ENCODE data around the gene TGM2.

TGM2 gene

DNA sequence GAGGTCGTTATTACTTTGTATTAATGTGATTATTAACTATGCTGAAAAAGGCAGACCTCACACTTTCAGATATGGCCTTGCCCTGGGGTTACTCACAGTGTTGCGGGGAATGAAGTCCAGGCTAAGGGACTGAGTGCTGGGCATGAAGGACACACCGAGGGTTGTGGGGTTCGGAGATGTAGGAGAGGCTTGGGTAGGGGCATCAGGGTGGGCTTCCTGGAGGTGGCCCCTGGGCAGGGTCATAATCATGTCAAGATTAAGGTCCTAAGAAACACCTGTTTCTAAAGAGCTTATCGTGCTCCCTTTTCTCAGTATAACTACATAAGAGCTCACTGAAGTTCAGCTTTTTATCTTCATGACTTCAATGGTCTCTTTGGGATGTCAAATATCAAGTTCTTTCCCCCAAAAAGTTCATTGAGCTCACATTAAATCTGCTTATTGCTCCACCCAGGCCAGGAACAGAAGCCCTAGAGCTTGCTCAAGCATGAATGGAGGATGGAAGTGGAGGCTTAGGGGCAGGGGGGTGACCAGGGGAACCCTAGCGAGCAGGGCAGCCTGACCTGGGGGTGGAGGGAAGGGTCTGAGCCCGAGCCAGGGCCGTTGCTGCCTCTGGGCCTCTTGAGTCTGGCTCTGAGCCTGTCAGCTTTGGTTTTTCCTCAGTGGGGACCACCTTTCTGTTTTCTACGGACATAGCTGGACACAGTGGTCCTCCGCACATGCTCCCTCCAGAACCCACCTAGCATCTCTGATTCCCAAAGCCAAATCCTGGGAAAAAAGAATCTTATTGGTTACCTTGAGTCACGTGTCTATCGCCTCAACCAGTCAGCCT, 37.3 kb upstream of the TGM2 start:
- Histone ChIP-seq H3K36me3 (ENCODE audit: insufficient read depth, low read length) (no peaks in the 10 kb centered on the region), H3K4me3 (no peak overlapping the region), H3K9ac (ENCODE audit: insufficient read length) (no peak overlapping the region), H3K9me3 (ENCODE audit: low read depth, low read length) (no peaks in the 10 kb centered on the region), H3K27ac (no peak overlapping the region)
- no peak for DNase-seq (ENCODE audit: low read depth, low spot score)
- TF ChIP-seq POLR2AphosphoS5 (IDR thresholded peaks at IDR 0.05; ENCODE audit: borderline replicate concordance, low read depth, low read length), result no peak
- TF ChIP-seq EZH2 (IDR thresholded peaks at IDR 0.05), result no peak
- TF ChIP-seq FOXP2 (optimal IDR thresholded peaks at IDR 0.05; ENCODE audit: control extremely low read depth, extremely low read length, insufficient read depth), result no peak

DNA sequence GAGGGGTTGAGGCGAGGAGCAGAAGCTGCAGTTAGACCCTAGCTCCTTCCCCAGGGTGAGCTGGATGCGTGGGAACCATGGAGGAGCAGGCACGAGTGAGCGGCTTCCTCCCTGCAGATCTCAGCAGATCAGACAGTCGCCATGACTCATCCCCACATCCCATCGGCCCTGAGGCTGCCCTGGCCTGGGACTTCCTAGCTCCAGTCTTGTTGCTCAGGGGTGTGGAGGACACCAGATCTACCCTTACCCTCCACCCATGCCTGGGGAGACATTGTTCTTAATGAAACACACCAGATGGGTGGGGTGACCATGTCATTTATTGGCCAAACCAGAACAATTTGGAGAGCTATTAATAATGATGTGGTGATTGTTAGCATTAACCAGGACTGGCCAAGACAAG, 36.3 kb upstream of the TGM2 start:
- no peaks in the 10 kb centered on the region for H3K9me3 ChIP-seq (ENCODE audit: low read depth, low read length)
- DNase-seq (ENCODE audit: low read depth, low spot score), result no peak
- no peak overlapping the region for H3K27ac ChIP-seq
- TF ChIP-seq EZH2 (IDR thresholded peaks at IDR 0.05) (no peak), FOXP2 (optimal IDR thresholded peaks at IDR 0.05; ENCODE audit: control extremely low read depth, extremely low read length, insufficient read depth) (no peak), POLR2AphosphoS5 (IDR thresholded peaks at IDR 0.05; ENCODE audit: borderline replicate concordance, low read depth, low read length) (no peak)
- H3K9ac ChIP-seq (ENCODE audit: insufficient read length), result no peak overlapping the region
- no peak overlapping the region for H3K4me3 ChIP-seq
- no peaks in the 10 kb centered on the region for H3K36me3 ChIP-seq (ENCODE audit: insufficient read depth, low read length)

DNA sequence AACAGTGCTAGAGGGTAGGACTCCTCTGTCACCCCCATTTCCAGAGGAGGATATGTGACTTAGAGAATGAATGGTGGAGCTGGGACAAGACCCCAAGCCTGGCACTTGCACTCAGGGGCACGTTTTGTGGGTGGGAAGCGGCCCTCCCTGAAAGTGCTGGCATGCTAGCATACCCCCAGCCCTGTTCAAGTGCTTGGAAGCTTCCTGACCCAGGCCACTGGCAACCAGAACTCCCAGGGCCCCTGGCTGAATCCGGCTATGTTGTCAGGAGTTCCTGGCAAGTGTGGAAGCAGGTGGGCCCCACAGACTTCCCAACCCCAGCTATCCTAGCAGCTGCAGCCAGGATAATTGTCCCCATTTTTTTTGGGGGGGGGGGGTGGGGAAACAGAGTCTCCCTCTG, 35.6 kb upstream of the TGM2 start:
- no peak for TF ChIP-seq POLR2AphosphoS5 (IDR thresholded peaks at IDR 0.05; ENCODE audit: borderline replicate concordance, low read depth, low read length)
- no peak for TF ChIP-seq EZH2 (IDR thresholded peaks at IDR 0.05)
- no peak for TF ChIP-seq FOXP2 (optimal IDR thresholded peaks at IDR 0.05; ENCODE audit: control extremely low read depth, extremely low read length, insufficient read depth)
- DNase-seq (ENCODE audit: low read depth, low spot score), result no peak
- H3K4me3 ChIP-seq, result no peak overlapping the region
- no peaks in the 10 kb centered on the region for H3K9me3 ChIP-seq (ENCODE audit: low read depth, low read length)
- no peaks in the 10 kb centered on the region for H3K36me3 ChIP-seq (ENCODE audit: insufficient read depth, low read length)
- H3K9ac ChIP-seq (ENCODE audit: insufficient read length), result no peak overlapping the region
- H3K27ac ChIP-seq, result no peak overlapping the region

DNA sequence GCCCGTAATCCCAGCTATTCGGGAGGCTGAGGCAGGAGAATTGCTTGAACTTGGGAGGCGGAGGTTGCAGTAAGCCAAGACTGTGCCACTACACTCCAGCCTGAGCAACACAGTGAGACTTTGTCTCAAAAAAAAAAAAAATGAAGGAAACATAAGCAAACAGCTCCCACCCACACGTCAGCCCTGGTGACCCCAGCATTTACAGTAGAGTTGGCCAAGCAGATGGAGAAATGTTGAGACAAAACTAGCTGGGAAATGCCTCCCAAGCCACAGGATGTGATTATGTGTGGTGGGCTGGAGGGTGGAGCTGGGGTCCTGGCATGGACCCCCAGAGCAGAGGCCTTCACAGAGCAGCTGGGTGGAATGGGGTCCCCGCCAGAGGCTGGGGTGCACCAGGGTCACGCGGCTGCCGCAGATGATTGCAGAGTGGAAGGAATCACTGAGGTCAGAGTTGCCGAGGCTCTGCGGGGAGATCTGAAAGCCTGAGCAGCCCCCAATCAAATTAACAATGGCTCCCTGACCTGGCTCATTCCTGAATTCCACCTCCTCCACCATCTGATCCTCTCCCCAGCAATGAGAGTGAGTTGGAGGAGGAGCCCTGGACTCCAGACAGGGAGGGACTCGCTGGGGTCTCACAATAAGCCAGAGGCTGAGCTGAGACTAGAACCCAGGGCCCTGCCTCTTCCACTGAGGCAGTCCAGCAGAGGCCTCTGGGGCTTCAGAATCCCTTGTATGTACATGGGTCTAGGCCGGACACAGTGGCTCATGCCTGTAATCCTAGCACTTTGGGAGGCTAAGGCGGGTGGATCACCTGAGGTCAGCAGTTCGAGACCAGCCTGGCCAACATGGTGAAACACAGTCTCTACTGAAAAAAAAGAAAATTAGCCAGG, 34.7 kb upstream of the TGM2 start:
- Histone ChIP-seq H3K36me3 (ENCODE audit: insufficient read depth, low read length) (no peaks in the 10 kb centered on the region), H3K9me3 (ENCODE audit: low read depth, low read length) (no peaks in the 10 kb centered on the region), H3K4me3 (no peak overlapping the region), H3K9ac (ENCODE audit: insufficient read length) (no peak overlapping the region), H3K27ac (no peak overlapping the region)
- no peak for DNase-seq (ENCODE audit: low read depth, low spot score)
- no peak for TF ChIP-seq POLR2AphosphoS5 (IDR thresholded peaks at IDR 0.05; ENCODE audit: borderline replicate concordance, low read depth, low read length)
- no peak for TF ChIP-seq FOXP2 (optimal IDR thresholded peaks at IDR 0.05; ENCODE audit: control extremely low read depth, extremely low read length, insufficient read depth)
- no peak for TF ChIP-seq EZH2 (IDR thresholded peaks at IDR 0.05)

DNA sequence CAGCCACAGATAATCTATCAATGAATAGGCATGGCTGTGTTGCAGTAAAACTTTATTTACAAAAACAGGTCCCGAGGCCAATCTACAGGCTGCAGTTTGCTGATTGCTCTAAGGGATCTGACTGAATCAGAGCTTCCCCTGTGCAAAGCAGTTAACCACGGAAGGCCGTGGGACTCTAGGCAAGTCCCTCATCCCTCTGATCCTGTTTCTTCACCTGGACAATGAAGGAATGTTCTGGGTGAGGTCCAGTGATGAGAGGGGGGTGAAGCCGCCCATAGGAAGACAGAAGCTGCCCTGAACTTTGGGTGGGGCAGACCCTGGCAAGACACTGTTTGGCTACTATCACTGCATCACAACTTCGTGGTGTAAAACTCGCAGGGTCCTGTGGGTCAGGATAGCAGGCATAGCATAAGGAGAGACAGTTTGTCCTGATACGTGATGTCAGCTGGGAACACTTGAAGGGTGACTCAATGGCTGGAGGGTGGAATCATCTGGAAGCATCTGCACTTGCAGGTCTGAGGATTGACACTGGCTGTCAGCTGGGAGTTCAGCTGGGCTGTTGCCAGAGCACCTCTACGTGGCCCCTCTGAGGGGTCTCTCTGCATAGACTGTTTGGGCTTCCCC, 33.3 kb upstream of the TGM2 start:
- Histone ChIP-seq H3K27ac (no peak overlapping the region), H3K4me3 (no peak overlapping the region), H3K9me3 (ENCODE audit: low read depth, low read length) (no peaks in the 10 kb centered on the region), H3K9ac (ENCODE audit: insufficient read length) (no peak overlapping the region), H3K36me3 (ENCODE audit: insufficient read depth, low read length) (no peaks in the 10 kb centered on the region)
- DNase-seq (ENCODE audit: low read depth, low spot score), result no peak
- no peak for TF ChIP-seq EZH2 (IDR thresholded peaks at IDR 0.05)

DNA sequence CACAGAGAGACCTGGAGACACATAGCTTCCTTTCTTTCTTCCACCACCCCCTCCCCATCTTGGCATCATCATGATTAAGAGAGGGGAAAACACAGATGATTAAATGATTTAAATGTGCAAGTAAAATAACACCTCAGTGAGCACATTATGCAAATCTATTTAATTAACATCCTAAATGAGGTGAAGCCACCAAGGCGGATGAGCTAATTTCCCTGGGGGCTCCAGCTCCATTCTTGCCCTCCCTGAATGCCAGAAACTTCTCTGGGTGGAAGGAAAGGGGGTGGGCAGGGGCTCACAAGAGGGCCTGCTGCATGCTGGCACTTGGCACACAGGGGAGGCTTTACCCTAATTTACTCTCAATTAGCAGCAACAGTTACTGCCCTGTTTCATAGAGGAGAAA, 32.5 kb upstream of the TGM2 start:
- TF ChIP-seq FOXP2 (optimal IDR thresholded peaks at IDR 0.05; ENCODE audit: control extremely low read depth, extremely low read length, insufficient read depth) (no peak), POLR2AphosphoS5 (IDR thresholded peaks at IDR 0.05; ENCODE audit: borderline replicate concordance, low read depth, low read length) (no peak), EZH2 (IDR thresholded peaks at IDR 0.05) (no peak)
- Histone ChIP-seq H3K9me3 (ENCODE audit: low read depth, low read length) (no peaks in the 10 kb centered on the region), H3K36me3 (ENCODE audit: insufficient read depth, low read length) (no peaks in the 10 kb centered on the region), H3K27ac (no peak overlapping the region), H3K9ac (ENCODE audit: insufficient read length) (no peak overlapping the region), H3K4me3 (no peak overlapping the region)
- no peak for DNase-seq (ENCODE audit: low read depth, low spot score)

DNA sequence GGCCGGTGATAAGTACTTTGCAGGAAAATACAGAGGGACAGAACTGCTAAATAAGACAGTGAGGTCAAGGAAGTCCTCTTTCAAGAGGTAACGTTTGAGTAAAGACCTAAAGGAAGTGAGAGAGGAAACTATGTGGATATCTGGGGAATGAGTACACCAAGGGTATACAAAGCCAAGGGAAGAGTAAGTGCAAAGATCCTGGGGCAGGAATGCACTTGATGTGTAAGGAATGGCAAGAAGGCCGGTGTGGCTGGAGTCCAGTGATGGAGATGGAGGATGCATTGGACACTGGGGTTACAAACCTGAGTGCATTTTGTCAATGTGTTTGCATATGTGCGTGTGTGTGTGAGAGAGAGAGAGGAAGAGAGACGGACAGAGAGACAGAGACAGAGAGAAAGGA, 32.1 kb upstream of the TGM2 start:
- Histone ChIP-seq H3K9ac (ENCODE audit: insufficient read length) (no peak overlapping the region), H3K4me3 (no peak overlapping the region), H3K36me3 (ENCODE audit: insufficient read depth, low read length) (no peaks in the 10 kb centered on the region), H3K9me3 (ENCODE audit: low read depth, low read length) (no peaks in the 10 kb centered on the region), H3K27ac (no peak overlapping the region)
- no peak for DNase-seq (ENCODE audit: low read depth, low spot score)
- TF ChIP-seq POLR2AphosphoS5 (IDR thresholded peaks at IDR 0.05; ENCODE audit: borderline replicate concordance, low read depth, low read length), result no peak
- no peak for TF ChIP-seq EZH2 (IDR thresholded peaks at IDR 0.05)
- no peak for TF ChIP-seq FOXP2 (optimal IDR thresholded peaks at IDR 0.05; ENCODE audit: control extremely low read depth, extremely low read length, insufficient read depth)

DNA sequence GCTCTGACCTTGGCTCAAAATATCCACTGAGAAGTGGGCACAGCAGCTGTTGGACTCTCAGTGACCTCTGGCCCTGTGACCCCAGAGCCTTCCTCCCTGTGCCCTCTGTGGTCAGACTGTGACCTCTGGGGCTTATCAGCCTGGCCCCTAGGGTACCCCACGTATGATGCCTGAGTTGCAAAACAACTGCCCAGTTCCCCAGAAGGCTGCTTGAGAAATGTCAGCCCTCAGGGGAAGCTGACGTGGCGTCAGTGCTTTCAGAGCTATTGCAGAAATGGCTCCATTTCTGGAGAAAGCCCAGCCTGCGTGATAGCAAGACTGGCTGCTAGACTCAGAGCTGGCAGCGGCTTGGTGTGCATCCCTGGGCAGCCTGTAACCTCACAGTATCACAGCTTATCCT, 31.5 kb upstream of the TGM2 start:
- Histone ChIP-seq H3K9ac (ENCODE audit: insufficient read length) (no peak overlapping the region), H3K4me3 (no peak overlapping the region), H3K9me3 (ENCODE audit: low read depth, low read length) (no peaks in the 10 kb centered on the region), H3K27ac (no peak overlapping the region), H3K36me3 (ENCODE audit: insufficient read depth, low read length) (no peaks in the 10 kb centered on the region)
- no peak for DNase-seq (ENCODE audit: low read depth, low spot score)
- TF ChIP-seq FOXP2 (optimal IDR thresholded peaks at IDR 0.05; ENCODE audit: control extremely low read depth, extremely low read length, insufficient read depth) (no peak), EZH2 (IDR thresholded peaks at IDR 0.05) (no peak), POLR2AphosphoS5 (IDR thresholded peaks at IDR 0.05; ENCODE audit: borderline replicate concordance, low read depth, low read length) (no peak)
